ENCODE results near the gene SMIM35. TPM values are rescaled to one million over a fixed set of nuclear protein-coding genes. Genes with fewer than 3 reads are reported as not detected.
"Not testable (repeated sequence)": the region's sequence is repeated elsewhere in the genome, so short reads cannot be mapped to it uniquely, and the experiment has no call there.

SMIM35 gene
- total and polyA plus RNA-seq, 2 donors (not counting 3 experiments of a cell fraction or from before 2014, with no cell fraction given) = not detected

GRCh38 chr11:118008271-118008911, 78.4 kb downstream of the SMIM35 start:
- H2AFZ ChIP-seq (ENCODE audit: low read depth, low read length) = no peak overlapping the region
- ChIA-PET CTCF (interaction anchor here (1.9 kb wide), 1 partner anchor 62 kb away, joined by 7 read pairs; no protein-coding TSS in a partner anchor), POLR2A (no interaction called here)
- H3K4me3 ChIP-seq (replicated peaks in 1 of 3; ENCODE audit: insufficient read depth in 1 of 3, low read depth in 1 of 3, low read length in 3 of 3) = no peak overlapping the region
- H3K27me3 ChIP-seq (ENCODE audit: control insufficient read depth in 2 of 2, insufficient read depth in 2 of 2, low read length in 2 of 2) = no peaks in the 10 kb centered on the region
- dilution Hi-C loops (cut with MboI; ENCODE audit: extremely low pct_ligation_motif_present, low sequenced_read_pairs) = no loop called here
- TF ChIP-seq MYC (IDR thresholded peaks at IDR 0.05; ENCODE audit: low read depth, low read length) (no peak), JUN (IDR thresholded peaks at IDR 0.05; ENCODE audit: borderline replicate concordance, insufficient read depth, insufficient read length, low read depth) (no peak), EZH2 (IDR thresholded peaks at IDR 0.05; ENCODE audit: borderline replicate concordance, low read depth, low read length, severe bottlenecking) (no peak), POLR2A (IDR thresholded peaks at IDR 0.05; ENCODE audit: low read depth, low read length) (no peak), MAX (IDR thresholded peaks at IDR 0.05; ENCODE audit: insufficient read depth, insufficient read length) (no peak), POLR2AphosphoS5 (IDR thresholded peaks at IDR 0.05; ENCODE audit: insufficient read depth, low read depth, low read length) (no peak), GATA2 (IDR thresholded peaks at IDR 0.05; ENCODE audit: insufficient read depth, insufficient read length, low read depth, low read length) (no peak), FOS (IDR thresholded peaks at IDR 0.05; ENCODE audit: borderline replicate concordance, insufficient read depth, low read length) (no peak)
- TF ChIP-seq, protein P1, sequence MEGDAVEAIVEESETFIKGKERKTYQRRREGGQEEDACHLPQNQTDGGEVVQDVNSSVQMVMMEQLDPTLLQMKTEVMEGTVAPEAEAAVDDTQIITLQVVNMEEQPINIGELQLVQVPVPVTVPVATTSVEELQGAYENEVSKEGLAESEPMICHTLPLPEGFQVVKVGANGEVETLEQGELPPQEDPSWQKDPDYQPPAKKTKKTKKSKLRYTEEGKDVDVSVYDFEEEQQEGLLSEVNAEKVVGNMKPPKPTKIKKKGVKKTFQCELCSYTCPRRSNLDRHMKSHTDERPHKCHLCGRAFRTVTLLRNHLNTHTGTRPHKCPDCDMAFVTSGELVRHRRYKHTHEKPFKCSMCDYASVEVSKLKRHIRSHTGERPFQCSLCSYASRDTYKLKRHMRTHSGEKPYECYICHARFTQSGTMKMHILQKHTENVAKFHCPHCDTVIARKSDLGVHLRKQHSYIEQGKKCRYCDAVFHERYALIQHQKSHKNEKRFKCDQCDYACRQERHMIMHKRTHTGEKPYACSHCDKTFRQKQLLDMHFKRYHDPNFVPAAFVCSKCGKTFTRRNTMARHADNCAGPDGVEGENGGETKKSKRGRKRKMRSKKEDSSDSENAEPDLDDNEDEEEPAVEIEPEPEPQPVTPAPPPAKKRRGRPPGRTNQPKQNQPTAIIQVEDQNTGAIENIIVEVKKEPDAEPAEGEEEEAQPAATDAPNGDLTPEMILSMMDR (IDR thresholded peaks at IDR 0.05; ENCODE audit: extremely low read depth in 1 of 2, insufficient read depth in 1 of 2, low read depth in 1 of 2, low read length in 2 of 2) = no peak
- no peaks in the 10 kb centered on the region for H3K9me3 ChIP-seq (replicated peaks; ENCODE audit: control insufficient read depth, insufficient read depth, low read length)
- H3K4me2 ChIP-seq (ENCODE audit: insufficient read depth, low read length) = no peak overlapping the region
- FAIRE-seq = no peak
- no peaks in the 10 kb centered on the region for H3K9me1 ChIP-seq (replicated peaks; ENCODE audit: control insufficient read depth, extremely low read depth, insufficient read depth, low read length)
- DNase-seq (ENCODE audit: low read depth, low spot score) = no peak
- no peak overlapping the region for H3K27ac ChIP-seq (ENCODE audit: insufficient read depth, low read depth, low read length)
- H3K79me2 ChIP-seq (ENCODE audit: control insufficient read depth, insufficient read depth, low read length) = no peaks in the 10 kb centered on the region
- H4K20me1 ChIP-seq (replicated peaks; ENCODE audit: control insufficient read depth, extremely low read depth, insufficient read depth, low read length) = no peaks in the 10 kb centered on the region
- BruUV-seq (replicated peaks) = no TSS peak
- intact Hi-C loops (cut with micrococcal nuclease) = loop anchor here (10.0 kb wide), 1 partner anchor 56 kb away; no protein-coding TSS in a partner anchor
- H3K4me1 ChIP-seq (ENCODE audit: control insufficient read depth, extremely low read depth, insufficient read depth, low read length) = no peaks in the 10 kb centered on the region
- no peak overlapping the region for H3K9ac ChIP-seq (replicated peaks; ENCODE audit: extremely low read depth, insufficient read depth, low read length)
- no peaks in the 10 kb centered on the region for H3K36me3 ChIP-seq (ENCODE audit: control insufficient read depth in 2 of 2, extremely low read depth in 1 of 2, insufficient read depth in 2 of 2, low read length in 2 of 2)

- DNase-seq (ENCODE audit: low read depth, low spot score); H3K79me2 ChIP-seq (ENCODE audit: control insufficient read depth, insufficient read depth, low read length); FAIRE-seq; H4K20me1 ChIP-seq (replicated peaks; ENCODE audit: control insufficient read depth, extremely low read depth, insufficient read depth, low read length); H2AFZ ChIP-seq (ENCODE audit: low read depth, low read length); POLR2A ChIA-PET; H3K4me3 ChIP-seq (replicated peaks in 1 of 3; ENCODE audit: insufficient read depth in 1 of 3, low read depth in 1 of 3, low read length in 3 of 3); H3K9me3 ChIP-seq (replicated peaks; ENCODE audit: control insufficient read depth, insufficient read depth, low read length); H3K9me1 ChIP-seq (replicated peaks; ENCODE audit: control insufficient read depth, extremely low read depth, insufficient read depth, low read length); dilution Hi-C loops (cut with MboI; ENCODE audit: extremely low pct_ligation_motif_present, low sequenced_read_pairs); H3K36me3 ChIP-seq (ENCODE audit: control insufficient read depth in 2 of 2, extremely low read depth in 1 of 2, insufficient read depth in 2 of 2, low read length in 2 of 2); H3K4me2 ChIP-seq (ENCODE audit: insufficient read depth, low read length); BruUV-seq (replicated peaks); H3K27ac ChIP-seq (ENCODE audit: insufficient read depth, low read depth, low read length); H3K4me1 ChIP-seq (ENCODE audit: control insufficient read depth, extremely low read depth, insufficient read depth, low read length); H3K9ac ChIP-seq (replicated peaks; ENCODE audit: extremely low read depth, insufficient read depth, low read length); H3K27me3 ChIP-seq (ENCODE audit: control insufficient read depth in 2 of 2, insufficient read depth in 2 of 2, low read length in 2 of 2): not testable (repeated sequence)
- CTCF ChIA-PET = interaction anchor here (0.8 to 1.9 kb wide), 3 partner anchors 11 to 200 kb away, joined by 3 to 7 read pairs (median 4); no protein-coding TSS in a partner anchor
- intact Hi-C loops (cut with micrococcal nuclease) = loop anchor here (10.0 kb wide), 1 partner anchor 57 kb away; no protein-coding TSS in a partner anchor
These were observed 79.0 kb downstream of the SMIM35 start for GRCh38 chr11:118007563-118008270.

Measured in endothelial cell of umbilical vein (primary cell).